ENCODE results near the gene DCST2.

Gene DCST2

DNA sequence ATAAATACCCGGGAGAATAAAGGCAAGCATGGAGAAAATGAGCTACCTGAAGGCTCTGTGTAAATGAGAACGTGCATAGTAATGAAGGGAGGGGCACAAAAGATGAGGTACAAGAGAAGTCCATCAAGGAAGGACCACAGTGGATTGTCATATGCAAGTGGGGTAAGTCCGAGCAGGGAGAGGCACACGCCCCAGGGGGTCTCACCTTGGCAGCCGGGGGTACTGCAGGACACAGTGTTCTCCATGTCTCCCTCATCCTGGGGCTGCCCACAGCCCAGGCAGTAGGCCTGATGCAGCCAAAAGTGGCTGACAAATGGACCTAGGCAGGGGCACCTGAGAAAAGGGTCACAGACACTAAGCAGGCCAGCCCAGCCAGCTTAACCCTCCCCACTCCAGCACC, 10.0 kb downstream of the DCST2 start:
- no peak for DNase-seq

GRCh38 chr1:155022927-155023236, 10.7 kb downstream of the DCST2 start:
- no peak for DNase-seq

- DNase-seq: no peak
These were observed 11.2 kb downstream of the DCST2 start for GRCh38 chr1:155022136-155022926.

DNA sequence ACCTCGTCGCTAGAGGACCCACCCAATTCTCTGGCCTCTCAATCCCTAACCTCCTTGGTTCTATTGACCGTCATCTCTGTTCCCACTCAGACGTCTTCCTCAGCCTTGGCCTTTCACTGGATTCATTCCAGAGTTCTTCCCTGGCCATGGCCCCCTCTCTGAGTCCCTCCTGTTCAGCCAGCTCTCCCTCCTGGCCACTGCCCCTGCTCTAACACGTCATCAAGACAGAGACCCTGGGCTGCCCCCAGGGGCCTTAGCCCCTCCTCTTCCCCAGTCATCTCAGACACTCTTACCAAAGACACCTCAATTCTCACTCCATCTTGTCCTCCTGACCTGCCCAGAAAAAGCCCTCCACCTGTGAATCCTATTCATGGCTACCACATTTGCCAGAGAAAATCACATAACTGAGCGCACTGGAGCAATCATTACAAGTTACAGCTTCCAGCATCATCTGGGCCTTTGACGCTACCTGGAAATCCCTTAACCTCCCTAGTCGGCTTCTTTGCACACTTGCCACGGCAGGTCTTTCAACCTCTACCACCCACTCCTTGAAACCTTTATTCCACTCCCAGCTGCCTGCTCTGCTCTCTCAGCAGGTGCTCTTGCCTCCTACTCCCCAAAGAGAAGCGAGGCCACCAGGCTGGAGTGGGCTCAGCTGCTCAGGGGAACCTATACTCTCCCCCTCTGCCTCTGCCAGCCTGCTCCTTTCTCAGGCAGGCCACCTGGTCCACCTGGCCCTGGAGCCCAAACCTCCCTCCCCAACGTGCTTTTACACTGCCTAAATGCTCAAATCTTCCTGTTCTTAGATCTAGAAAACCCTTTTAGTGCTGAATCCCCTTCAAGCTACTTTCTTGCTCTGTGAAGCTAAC, 14.0 kb downstream of the DCST2 start:
- DNase-seq: no peak

GRCh38 chr1:155018617-155019348, 14.8 kb downstream of the DCST2 start:
- no peak for DNase-seq

GRCh38 chr1:155017946-155018316, 15.7 kb downstream of the DCST2 start:
- DNase-seq: no peak

DNA sequence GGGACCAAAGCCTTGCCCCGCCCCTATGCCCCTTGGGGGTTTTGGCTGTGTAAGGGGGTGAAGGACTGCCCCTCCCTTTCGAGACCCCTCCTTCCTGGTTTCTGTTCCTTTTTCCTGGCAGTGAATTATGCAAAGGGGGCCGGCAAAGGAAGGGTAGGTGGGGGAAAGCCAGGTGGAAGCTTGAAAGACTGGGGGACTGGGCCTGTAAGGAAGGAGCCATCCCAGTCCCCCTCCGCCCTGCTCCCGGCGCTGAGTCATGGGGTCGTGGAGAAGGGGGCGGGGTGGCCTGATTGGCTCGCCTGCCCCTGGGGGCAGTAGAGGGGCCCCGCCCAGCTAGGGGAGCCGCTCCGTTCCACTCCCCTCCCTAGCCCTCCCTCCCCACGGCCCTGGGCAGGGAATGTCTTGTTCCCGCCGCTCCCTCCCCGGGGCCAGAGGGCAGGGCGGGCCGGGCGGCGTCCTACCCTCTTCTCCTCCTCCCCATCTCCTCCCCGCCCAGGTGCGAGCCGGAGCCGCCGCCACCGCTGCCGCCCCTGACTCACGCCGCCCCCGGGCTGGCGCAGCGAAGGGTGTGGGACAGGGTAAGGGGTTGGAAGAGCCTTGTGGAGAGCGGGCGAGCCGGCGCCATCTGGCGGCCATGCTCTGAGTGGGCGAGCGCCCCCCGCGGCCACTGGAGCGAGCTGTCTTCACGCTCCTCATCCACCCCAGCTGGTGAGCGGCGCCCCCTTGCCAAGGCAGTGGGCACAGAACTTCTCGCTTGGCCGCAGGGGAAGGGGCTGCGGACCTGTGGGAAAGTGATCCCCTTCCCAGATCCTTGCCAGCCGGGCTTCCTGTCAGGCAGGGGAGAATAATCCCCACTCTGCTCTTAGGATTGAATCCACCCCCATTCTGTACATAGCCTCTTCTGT, 16.3 kb downstream of the DCST2 start:
- DNase-seq: peak; percentile 91

DNA sequence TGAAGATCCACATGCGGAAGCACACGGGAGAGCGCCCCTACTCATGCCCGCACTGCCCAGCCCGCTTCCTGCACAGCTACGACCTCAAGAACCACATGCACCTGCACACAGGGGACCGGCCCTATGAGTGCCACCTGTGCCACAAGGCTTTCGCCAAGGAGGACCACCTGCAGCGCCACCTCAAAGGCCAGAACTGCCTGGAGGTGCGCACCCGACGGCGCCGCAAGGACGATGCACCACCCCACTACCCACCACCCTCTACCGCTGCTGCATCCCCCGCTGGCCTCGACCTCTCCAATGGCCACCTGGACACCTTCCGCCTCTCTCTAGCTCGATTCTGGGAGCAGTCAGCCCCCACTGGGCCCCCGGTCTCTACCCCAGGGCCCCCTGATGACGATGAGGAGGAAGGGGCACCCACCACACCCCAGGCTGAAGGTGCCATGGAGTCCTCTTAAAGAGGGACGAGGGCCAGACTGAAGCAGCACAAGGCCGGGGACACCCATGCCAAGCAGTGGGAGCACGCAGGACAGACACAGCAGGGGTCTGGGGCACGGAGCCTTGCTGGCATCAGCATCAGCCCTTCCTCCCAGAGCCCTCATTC, 17.2 kb downstream of the DCST2 start:
- no peak for DNase-seq

- DNase-seq: no peak
These were observed 17.9 kb downstream of the DCST2 start for GRCh38 chr1:155015527-155016230.

GRCh38 chr1:155014709-155015508, 18.7 kb downstream of the DCST2 start:
- no peak for DNase-seq

DNA sequence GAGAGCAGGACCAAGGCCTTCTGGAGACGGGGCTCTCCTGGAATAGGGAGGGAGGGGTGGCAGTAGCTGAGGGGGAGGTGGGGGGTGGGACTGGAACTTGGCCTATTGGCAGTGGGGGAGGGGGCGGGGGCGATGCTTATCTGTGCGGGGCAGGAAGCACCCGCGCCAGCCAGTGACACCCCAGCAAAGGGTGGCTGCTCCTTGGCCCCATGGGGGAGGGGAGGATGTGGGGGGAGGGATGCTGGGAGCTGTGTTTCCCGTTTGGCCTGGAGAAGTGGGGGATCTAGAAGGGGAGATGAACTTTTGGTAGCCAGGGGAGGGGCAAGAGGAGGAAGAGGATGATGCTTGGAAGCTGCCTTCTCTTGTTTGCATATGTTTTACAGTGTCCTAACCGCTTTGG, 19.9 kb downstream of the DCST2 start:
- DNase-seq: no peak

DNA sequence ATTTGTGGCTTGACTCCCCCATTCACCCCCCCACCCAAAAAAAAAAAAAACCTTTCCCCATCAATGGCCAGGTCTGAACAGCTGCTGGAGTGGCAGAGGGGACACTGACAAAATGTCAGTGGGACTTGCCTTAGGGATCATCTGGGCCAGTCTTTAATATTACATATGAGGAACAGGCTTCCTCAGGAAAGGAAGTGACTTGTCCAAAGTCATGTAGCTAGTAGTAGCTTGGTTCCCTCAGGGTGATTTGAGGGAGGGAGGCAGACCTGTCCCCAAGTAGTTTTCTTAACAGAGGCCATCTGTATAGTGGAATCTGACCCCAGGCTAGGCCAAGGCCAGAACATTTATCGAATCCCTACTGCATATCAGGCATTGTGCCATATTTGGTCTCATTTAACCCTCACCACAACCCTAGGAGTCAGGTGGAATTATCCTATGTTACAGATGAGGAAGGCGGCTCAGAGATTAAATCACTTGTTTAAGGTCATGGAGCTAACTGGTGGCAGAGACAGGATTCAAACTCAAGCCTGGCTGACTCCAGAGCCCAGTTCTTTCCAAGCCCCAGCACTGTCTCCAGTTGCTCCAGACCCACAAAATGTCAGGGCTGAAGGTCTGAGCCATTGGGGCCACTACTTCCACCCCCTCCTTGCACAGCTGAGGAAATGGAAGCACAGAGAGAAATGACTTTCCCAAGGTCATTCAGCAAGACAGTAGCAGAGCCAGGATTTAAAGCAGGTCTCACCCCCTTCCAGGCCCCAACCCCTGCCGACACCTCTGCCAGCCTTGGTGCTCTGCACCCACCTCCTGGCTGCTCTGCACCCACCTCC, 20.6 kb downstream of the DCST2 start:
- DNase-seq: no peak

- DNase-seq: peak; percentile 60
These were observed 21.5 kb downstream of the DCST2 start for GRCh38 chr1:155012026-155012546.

- DNase-seq: no peak
These were observed 22.1 kb downstream of the DCST2 start for GRCh38 chr1:155011437-155012025.

DNA sequence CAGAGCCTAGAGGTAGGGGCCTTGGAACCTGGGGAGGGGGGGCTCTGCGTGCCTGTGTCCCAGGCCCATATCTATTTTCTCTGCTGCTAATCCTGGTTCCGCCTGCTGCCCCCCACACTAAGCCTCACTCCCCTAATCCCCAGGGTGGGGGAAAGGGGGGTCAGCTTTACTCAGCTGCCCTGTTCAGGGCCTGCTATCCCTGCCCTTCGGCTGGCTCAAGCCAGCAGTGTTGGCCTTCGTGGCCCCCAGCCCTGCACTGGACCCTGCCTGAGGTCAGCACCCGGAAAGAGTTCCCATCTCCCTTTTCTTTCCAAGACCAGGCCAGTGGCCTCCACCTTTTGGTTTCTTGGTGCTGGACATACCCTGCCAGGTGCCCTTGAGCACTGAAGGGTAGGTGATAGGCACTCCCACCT, 22.6 kb downstream of the DCST2 start:
- no peak for DNase-seq

DNA sequence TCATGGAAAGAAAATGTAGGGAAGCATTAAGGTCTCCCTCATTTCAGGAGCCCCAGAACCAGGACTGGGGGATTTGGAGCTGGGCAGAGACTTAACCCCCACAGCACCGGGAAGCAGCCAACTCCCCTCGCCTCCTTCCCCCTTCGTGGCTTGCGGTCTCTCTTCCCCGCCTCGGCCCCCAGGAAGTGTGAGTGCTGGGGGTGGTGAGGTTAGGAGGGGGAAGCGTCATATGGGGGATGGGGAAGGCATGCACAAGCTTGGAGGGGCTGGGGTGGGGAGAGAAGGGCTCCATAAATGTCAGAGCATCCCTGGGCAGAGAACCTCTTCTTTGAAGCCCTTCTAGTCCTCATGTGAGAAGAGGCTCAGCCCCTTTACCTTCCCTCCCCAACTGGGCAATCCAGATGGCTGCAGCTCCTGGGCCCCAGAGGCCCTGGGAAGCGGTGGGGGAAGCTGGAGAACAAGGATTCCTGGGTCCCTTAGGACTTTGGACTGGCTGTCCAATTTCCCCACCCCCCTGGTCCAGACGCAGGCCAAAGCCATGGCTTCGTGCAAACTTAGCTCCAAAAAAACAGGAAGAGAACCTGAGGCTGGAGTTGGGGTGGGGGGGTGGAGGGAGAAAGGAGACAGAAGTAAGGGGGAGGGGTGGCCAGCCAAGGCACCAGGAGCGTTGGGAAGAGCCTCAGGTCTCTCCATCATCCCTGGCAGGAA, 23.2 kb downstream of the DCST2 start:
- no peak for DNase-seq

GRCh38 chr1:155009742-155010141, 23.8 kb downstream of the DCST2 start:
- no peak for DNase-seq

- no peak for DNase-seq
These were observed 24.3 kb downstream of the DCST2 start for GRCh38 chr1:155009221-155009711.

Measured in femur (tissue), 1 donor.